GM23248 (cell line): Measurements from ENCODE around the gene SLC66A1.

Experiments used
- EZH2 ChIP-seq: fragments of 200-600 bp; sonication (generic); IDR thresholded peaks from 2 replicates; pipeline ENCODE4 v1.6.1; 2018; ENCODE audit warnings: antibody characterized with exemption, mild to moderate bottlenecking; ENCODE audit not compliant: insufficient read depth, poor library complexity, severe bottlenecking
- EZH2phosphoT487 ChIP-seq: fragments of 200-600 bp; sonication (generic); IDR thresholded peaks from 2 replicates; pipeline ENCODE4 v1.6.1; 2018; ENCODE audit warnings: antibody characterized with exemption, moderate library complexity, mild to moderate bottlenecking, low read depth; ENCODE audit not compliant: insufficient read depth

GRCh38 chr1:19347533-19348172 is 35.5 kb downstream of the SLC66A1 start:
- TF ChIP-seq EZH2phosphoT487: no peak
- TF ChIP-seq EZH2: no peak
